ENCODE data around the gene IPP.
"Not testable (repeated sequence)": the region's sequence is repeated elsewhere in the genome, so short reads cannot be mapped to it uniquely, and the experiment has no call there.

IPP gene

GRCh38 chr1:45750298-45751038 is at the start of gene IPP:
IPP (minus strand) TSS chr1:45750653; CDS start chr1:45746411, 4,242 bp downstream.
- DNase-seq = peak; percentile 98

DNA sequence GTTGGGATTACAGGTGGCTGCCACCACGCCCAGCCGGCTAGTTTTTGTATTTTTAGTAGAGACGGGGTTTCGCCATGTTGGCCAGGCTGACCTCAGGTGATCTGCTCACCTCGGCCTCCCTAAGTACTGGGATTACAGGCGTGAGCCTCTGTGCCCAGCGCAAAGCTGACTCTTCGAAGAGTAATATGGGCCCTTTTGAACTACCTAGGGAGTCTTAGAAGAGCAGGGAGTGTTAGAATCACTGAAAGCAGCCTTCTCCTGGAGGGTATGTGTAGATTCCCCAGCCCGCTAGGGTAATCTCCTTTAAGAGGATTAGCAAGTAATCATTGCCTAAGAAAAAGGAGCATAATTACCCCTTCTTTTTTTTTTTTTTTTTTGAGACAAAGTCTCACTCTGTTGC is 46.5 kb upstream of the IPP start:
- DNase-seq = no peak

- DNase-seq = no peak
Measured at GRCh38 chr1:45796381-45796780, 45.9 kb upstream of the IPP start.

GRCh38 chr1:45793942-45794604 is 43.6 kb upstream of the IPP start:
- DNase-seq = no peak

DNA sequence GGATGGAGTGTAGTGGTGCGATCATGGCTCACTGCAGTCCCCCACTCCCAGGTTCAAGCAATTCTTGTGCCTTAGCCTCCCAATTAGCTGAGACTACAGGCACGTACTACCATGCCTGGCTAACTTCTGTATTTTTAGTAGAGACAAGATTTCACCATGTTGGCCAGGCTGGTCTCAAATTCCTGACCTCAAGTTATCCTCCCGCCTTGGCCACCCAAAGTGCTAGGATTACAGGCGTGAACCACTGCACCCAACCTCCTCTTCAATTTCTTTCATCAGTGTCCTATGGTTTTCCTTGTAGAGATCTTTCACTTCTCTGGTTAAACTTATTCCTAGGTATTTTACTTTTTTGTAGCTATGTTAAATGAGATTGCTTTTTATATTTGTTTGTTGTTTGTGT is 42.3 kb upstream of the IPP start:
- no peak for DNase-seq

GRCh38 chr1:45789601-45790000 is 39.1 kb upstream of the IPP start:
- no peak for DNase-seq

DNA sequence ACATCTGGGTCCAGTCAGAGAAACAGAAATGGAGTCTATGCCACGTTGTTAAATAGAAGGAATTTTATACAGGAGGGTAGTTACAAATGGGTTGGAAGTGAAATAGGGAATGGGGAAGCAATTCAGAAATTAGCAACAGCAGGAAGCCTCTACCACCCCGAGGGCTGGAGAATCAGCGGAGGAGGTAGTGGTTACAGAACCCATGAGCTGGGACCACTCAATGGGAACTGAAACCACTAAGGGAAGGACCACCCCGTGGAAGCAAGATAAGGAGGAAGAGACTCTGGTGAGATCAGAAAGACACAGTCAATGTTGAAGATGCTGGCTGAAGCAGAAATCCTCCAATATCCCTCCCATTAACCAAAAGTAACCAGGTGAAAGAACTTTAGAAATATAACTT is 37.5 kb upstream of the IPP start:
- no peak for DNase-seq

DNA sequence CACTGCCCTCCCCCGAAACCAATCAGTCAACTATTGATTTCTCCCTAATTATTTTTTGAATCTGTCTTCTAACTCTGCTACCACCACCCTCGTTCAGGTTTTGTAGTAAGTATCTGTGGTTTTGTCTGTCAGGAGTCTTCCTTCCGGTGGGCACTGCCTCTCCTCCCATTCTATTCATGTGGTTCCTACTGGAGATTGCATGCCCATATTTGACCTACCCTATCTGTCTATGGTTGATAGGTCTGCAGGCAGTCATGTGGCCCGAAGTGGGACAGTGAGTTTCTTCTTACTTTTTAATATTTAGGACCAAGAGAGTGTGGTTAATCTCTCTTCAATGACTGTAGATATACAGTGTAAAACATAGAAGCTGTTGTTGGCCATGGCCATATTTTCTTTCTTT is 35.1 kb upstream of the IPP start:
- DNase-seq = no peak

DNA sequence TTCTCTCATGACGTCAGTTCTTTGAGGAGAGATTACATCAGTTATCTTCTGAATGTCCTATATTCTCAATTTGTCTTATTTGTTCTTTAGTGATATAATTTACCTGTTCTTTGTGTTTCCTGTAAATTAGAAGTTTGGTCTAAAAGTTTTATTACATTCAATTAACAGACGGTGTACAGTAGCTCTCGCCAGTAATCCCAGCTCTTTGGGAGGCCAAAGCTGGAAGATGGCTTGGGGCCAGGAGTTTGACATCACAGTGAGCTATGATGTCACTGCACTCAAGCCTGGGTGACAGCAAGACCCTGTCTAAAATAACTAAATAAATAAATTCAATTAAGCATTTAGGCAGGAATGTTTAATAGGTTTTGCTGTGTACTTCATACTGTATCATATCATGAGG is 25.3 kb upstream of the IPP start:
- no peak for DNase-seq

DNA sequence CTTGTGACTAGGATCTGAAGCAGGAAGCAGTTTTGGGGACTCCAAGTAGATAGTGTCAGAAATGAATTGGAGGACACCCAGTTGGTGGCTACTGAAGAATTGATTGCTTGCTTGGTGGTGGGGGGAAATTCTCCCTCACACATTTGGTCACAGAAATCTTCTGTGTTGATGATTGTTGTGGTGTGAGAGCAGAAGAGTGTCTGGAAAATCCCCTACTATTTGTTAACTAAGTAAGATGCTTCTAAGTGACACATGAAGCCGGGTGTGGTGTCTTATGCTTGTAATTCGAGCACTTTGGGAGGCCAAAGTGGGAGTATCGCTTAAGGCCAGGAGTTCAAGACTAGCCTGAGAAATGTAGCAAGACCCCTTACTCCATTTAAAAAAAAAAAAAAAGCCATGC is 22.5 kb upstream of the IPP start:
- no peak for DNase-seq

- DNase-seq = peak; percentile 25
Measured at GRCh38 chr1:45769261-45769932, 18.9 kb upstream of the IPP start.

DNA sequence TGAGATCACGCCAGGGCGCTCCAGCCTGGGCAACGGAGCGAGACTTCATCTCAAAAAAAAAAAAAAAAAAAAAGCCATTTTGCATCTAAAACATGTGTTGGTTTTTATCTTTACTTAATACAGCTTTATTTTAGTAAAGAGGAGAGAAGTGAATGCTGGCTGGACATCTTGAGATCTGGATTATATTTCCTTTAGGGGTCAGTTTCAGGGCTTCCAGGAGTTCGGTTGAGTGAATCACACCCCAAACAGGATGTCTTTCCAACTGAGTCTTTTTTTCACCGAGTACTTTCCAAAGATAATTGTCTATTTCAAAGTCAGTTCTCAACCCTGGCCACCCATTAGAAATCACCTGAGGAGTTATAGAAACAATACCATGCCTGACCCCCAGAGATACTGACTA is 16.6 kb upstream of the IPP start:
- peak; percentile 57 for DNase-seq

- DNase-seq = no peak
Measured at GRCh38 chr1:45765999-45766792, 15.7 kb upstream of the IPP start.

- DNase-seq = no peak
Measured at GRCh38 chr1:45762291-45762690, 11.8 kb upstream of the IPP start.

- no peak for DNase-seq
Measured at GRCh38 chr1:45755697-45756096, 5.2 kb upstream of the IPP start.

DNA sequence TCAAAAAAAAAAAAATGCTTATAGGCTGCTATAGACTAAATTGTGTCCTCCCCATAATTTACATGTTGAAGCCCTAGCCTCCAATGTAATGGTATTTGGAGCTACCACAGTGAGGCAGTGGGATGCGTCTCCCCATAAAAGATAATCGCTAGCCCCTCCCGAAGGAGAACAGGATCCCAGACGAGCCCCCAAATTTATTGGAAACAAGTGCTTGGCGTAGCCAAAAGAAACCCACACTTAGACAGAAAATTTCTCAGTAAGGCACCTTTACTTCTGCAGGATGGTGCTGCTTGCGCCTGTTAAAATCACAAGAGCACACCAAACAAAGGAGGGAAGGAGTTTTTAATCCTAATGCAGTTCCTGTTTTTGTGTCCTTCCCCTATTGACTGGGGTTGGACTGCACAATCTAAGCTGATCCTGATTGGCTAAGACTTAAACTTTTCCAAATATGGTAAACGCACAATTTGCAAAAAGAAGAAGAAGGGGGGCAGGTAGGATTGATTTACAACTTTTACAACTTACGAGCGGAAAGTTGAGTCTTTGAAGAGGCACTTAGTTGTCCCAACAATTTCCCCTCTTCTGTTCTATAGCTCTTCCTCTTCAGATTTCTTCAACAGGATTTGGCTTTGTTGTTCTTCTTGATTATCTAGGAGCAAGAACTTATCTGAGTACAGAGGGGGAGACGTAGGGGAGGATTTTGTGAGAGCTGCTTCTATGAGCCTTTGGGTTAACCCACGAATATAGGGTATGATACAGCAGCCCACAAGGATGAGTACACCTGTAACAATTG is 3.0 kb upstream of the IPP start:
- no peak for DNase-seq

DNA sequence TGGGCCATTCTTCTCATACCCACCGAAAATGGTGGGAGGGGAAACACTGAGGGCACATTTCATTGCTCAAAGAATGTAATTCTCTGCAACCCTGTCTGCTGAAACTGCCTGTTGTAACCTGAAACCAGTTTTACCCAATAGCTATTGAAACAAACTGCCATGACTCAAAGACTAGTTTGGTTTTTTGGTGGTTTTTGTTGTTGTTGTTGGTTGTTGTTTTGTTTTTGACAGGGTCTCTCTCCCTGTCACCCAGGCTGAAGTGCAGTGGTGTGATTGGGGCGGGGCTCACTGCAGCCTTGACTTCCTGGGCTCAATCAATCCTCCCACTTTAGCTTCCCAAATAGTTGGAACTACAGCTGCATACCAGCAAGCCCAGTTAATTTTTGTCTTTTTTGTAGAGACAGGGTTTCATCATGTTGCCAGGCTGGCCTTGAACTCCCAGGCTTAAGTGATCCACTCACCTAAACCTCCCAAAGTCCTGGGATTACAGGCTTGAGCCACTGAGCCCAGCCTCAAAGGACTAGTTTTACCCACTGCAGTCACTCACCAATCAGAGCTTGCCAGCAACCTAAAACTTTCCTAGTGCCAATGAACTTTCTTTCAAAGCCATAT is 2.1 kb upstream of the IPP start:
- peak; percentile 5 for DNase-seq

- no peak for DNase-seq
Measured at GRCh38 chr1:45752014-45752413, 1.6 kb upstream of the IPP start.

- DNase-seq = not testable (repeated sequence)
Measured at GRCh38 chr1:45751039-45751838, 786 bp upstream of the IPP start.

DNA sequence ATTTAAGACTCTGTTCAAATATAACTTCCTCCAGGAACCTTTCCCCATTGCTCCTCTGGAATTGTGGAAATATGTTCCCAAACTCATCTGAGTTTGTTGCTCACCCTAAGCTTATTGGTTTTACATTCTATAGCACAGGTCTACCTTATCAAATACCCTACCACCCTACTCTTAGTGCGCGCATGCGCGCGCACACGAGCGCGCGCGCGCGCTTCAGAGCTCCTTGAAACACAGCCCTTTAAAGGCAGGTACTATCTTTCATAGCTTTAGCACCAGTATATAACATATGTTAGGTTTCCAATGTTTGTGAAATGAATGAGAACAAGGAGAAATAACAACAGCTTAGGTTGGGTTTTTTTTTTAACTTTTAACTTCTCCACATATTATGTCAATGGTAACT is 3.5 kb downstream of the IPP start:
- no peak for DNase-seq

GRCh38 chr1:45739641-45740156 is 10.8 kb downstream of the IPP start:
- DNase-seq = not testable (repeated sequence)
